Left lung (tissue), 10 donors: Measurements from ENCODE around the gene MEX3D. TPM values are rescaled to one million over a fixed set of nuclear protein-coding genes. Genes with fewer than 3 reads are reported as not detected.

Experiments used
- ATAC-seq: fragments of 200-7000 bp; cut with Tn5 transposase; one replicate; pipeline ENCODE4 v1.9.1; 2020; ENCODE audit warnings: moderate library complexity
- DNase-seq, 4 donors: peaks; one replicate each; pipeline ENCODE4 v3.0.0-alpha.2; 2013 to 2020
- H3K27ac ChIP-seq, 2 donors: fragments of 200-600 bp; sonication (generic) in 1 of 2; one replicate each; pipeline versions ENCODE4 v1.5.0 to v1.8.0; 2020 to 2021
- H3K27me3 ChIP-seq, 2 donors: fragments of 200-600 bp; sonication (generic) in 1 of 2; one replicate each; pipeline versions ENCODE4 v1.5.0 to v1.8.0; 2020 to 2021
- H3K36me3 ChIP-seq, 2 donors: fragments of 200-600 bp; sonication (generic) in 1 of 2; one replicate each; pipeline versions ENCODE4 v1.5.0 to v1.8.0; 2020 to 2021
- H3K4me1 ChIP-seq, 2 donors: fragments of 200-600 bp; one replicate each; pipeline ENCODE4 v1.8.0; 2021
- H3K4me3 ChIP-seq, 2 donors: fragments of 200-600 bp; sonication (generic) in 1 of 2; one replicate each; pipeline versions ENCODE4 v1.5.0 to v1.8.0; 2020 to 2021; ENCODE audit warnings: mild to moderate bottlenecking in 1 of 2
- H3K9me3 ChIP-seq, 2 donors: fragments of 200-600 bp; sonication (generic) in 1 of 2; one replicate each; pipeline versions ENCODE4 v1.5.0 to v1.8.0; 2020 to 2021
- CTCF ChIP-seq, 2 donors: fragments of 200-600 bp; sonication (generic) in 1 of 2; IDR thresholded peaks; one replicate each; pipeline versions ENCODE4 v1.5.0 to v1.8.0; 2021; ENCODE audit warnings: antibody characterized with exemption in 2 of 2
- intact Hi-C, 2 donors: fragments of 100-400 bp; cut with DNase I; formaldehyde crosslinking; loops; one replicate each; pipeline versions ENCODE4 v1.11.2 to v1.14.2; 2022
- polyA plus RNA-seq, 6 donors: library from polyadenylated mRNA; unstranded; fragments of 120-200 nt; gene quantifications; one replicate each; pipeline ENCODE4 v1.2.1, GENCODE V29; 2013; ENCODE audit not compliant: insufficient read length in 6 of 6
- total RNA-seq, 2 donors: library from RNA; stranded (reverse); fragmentation: NEBNext Ultra II Directional; extraction: Animal tissue kit (Norgen Biotek cat#: 25700); gene quantifications; one replicate each; pipeline ENCODE4 v1.2.1, GENCODE V29; 2021
- donor health status: DM: no; HTN: yes; CAD: no.
- donor health status: DM: no; HTN: no; CAD: no.

MEX3D gene
- total and polyA plus RNA-seq, 8 donors, result 15.8 to 42.6 (median 26.3) TPM

GRCh38 chr19:1510807-1511206 is 57.3 kb downstream of the MEX3D start:
- no peak overlapping the region for H3K4me3 ChIP-seq
- no peak for TF ChIP-seq CTCF (IDR thresholded peaks at IDR 0.05)
- H3K27me3 ChIP-seq, result peaks cover 13 to 78% of the 10 kb centered on the region in 2 donors
- H3K27ac ChIP-seq, result no peak overlapping the region
- intact Hi-C loops, result no loop called here
- ATAC-seq (no peak), DNase-seq (no peak)
- peaks cover 7 to 22% of the 10 kb centered on the region in 2 donors for H3K4me1 ChIP-seq
- no peaks in the 10 kb centered on the region for H3K9me3 ChIP-seq
- H3K36me3 ChIP-seq, result no peaks in the 10 kb centered on the region

GRCh38 chr19:1510442-1510806 is 57.7 kb downstream of the MEX3D start:
- DNase-seq, result peak in 1 of 4 donors; percentile 64
- no peak for TF ChIP-seq CTCF (IDR thresholded peaks at IDR 0.05)
- intact Hi-C loops, result no loop called here

GRCh38 chr19:1509602-1510441 is 58.3 kb downstream of the MEX3D start:
- intact Hi-C loops, result no loop called here

More at GRCh38 chr19:1510442-1510806, 57.7 kb downstream of the MEX3D start:
- no peaks in the 10 kb centered on the region for H3K9me3 ChIP-seq
- no peaks in the 10 kb centered on the region for H3K36me3 ChIP-seq
- H3K27ac ChIP-seq, result no peak overlapping the region
- peaks cover 13 to 76% of the 10 kb centered on the region in 2 donors for H3K27me3 ChIP-seq
- peaks cover 7 to 22% of the 10 kb centered on the region in 2 donors for H3K4me1 ChIP-seq
- H3K4me3 ChIP-seq, result no peak overlapping the region
- ATAC-seq, result no peak

GRCh38 chr19:1508507-1508856 is 59.6 kb downstream of the MEX3D start:
- ATAC-seq, result no peak
- Histone ChIP-seq H3K4me1 (peaks cover 4 to 19% of the 10 kb centered on the region in 2 donors), H3K27me3 (peaks cover 22 to 76% of the 10 kb centered on the region in 2 donors), H3K9me3 (no peaks in the 10 kb centered on the region), H3K36me3 (no peaks in the 10 kb centered on the region), H3K4me3 (peak overlapping the region; percentile 28 to 42), H3K27ac (no peak overlapping the region)
- intact Hi-C loops, result no loop called here
- no peak for TF ChIP-seq CTCF (IDR thresholded peaks at IDR 0.05)
- no peak for DNase-seq

More at GRCh38 chr19:1509602-1510441, 58.3 kb downstream of the MEX3D start:
- Histone ChIP-seq H3K36me3 (no peaks in the 10 kb centered on the region), H3K27ac (no peak overlapping the region), H3K9me3 (no peaks in the 10 kb centered on the region), H3K27me3 (peaks cover 13 to 76% of the 10 kb centered on the region in 2 donors), H3K4me1 (peaks cover 7 to 22% of the 10 kb centered on the region in 2 donors), H3K4me3 (no peak overlapping the region)
- DNase-seq (no peak), ATAC-seq (no peak)
- TF ChIP-seq CTCF (IDR thresholded peaks at IDR 0.05), result no peak

GRCh38 chr19:1507763-1508506 is 60.2 kb downstream of the MEX3D start:
- Histone ChIP-seq H3K27me3 (peaks cover 28 to 76% of the 10 kb centered on the region in 2 donors), H3K36me3 (no peaks in the 10 kb centered on the region), H3K27ac (peak overlapping the region; percentile 57 to 59), H3K9me3 (no peaks in the 10 kb centered on the region), H3K4me3 (peak overlapping the region; percentile 28 to 42), H3K4me1 (peaks cover 0 to 16% of the 10 kb centered on the region in 2 donors)
- intact Hi-C loops, result no loop called here
- no peak for TF ChIP-seq CTCF (IDR thresholded peaks at IDR 0.05)
- ATAC-seq (peak; percentile 94), DNase-seq (peak; percentile 88 to 94 (median 88))
